HL-60 (cell line): ENCODE measurements around the gene ACSM2A.
A peak's percentile ranks its signal among the peaks of the same experiment; 100 is the strongest.
"Not testable (repeated sequence)": the region's sequence is repeated elsewhere in the genome, so short reads cannot be mapped to it uniquely, and the experiment has no call there.

Source experiments
- CTCF ChIP-seq: IDR thresholded peaks from one replicate; pipeline ENCODE4 v1.5.1; 2011; ENCODE audit warnings: low read length, control low read depth, inconsistent platforms; ENCODE audit not compliant: insufficient read depth
- REST ChIP-seq: IDR thresholded peaks from 2 replicates; pipeline ENCODE4 v1.6.1; 2012; ENCODE audit warnings: low read depth; ENCODE audit not compliant: insufficient replicate concordance

GRCh38 chr16:20468954-20469353 is 17.6 kb downstream of the ACSM2A start:
- not testable (repeated sequence) for TF ChIP-seq CTCF
- TF ChIP-seq REST = peak; percentile 89
